Glutamatergic neuron (in vitro differentiated cells): ENCODE data around the gene HCN2. TPM values are rescaled to one million over a fixed set of nuclear protein-coding genes. Genes with fewer than 3 reads are reported as not detected.

ENCODE experiments used
- DNase-seq: peaks from one replicate; pipeline ENCODE4 v3.0.0; 2022
- H3K27ac Mint-ChIP-seq: one replicate; pipeline ENCODE4 v1.8.0; 2020; ENCODE audit warnings: mild to moderate bottlenecking, mixed read lengths, inconsistent platforms; ENCODE audit not compliant: unreplicated experiment
- H3K27me3 Mint-ChIP-seq: one replicate; pipeline ENCODE4 v1.8.0; 2020; ENCODE audit warnings: mild to moderate bottlenecking, moderate library complexity, mixed read lengths, inconsistent platforms; ENCODE audit not compliant: unreplicated experiment
- H3K36me3 Mint-ChIP-seq: one replicate; pipeline ENCODE4 v1.8.0; 2020; ENCODE audit warnings: mild to moderate bottlenecking, mixed read lengths, inconsistent platforms; ENCODE audit not compliant: unreplicated experiment
- H3K4me1 Mint-ChIP-seq: one replicate; pipeline ENCODE4 v1.8.0; 2020; ENCODE audit warnings: mild to moderate bottlenecking, low read depth, mixed read lengths, inconsistent platforms; ENCODE audit not compliant: unreplicated experiment
- H3K4me3 Mint-ChIP-seq: one replicate; pipeline ENCODE4 v1.8.0; 2020; ENCODE audit warnings: mild to moderate bottlenecking, mixed read lengths, inconsistent platforms; ENCODE audit not compliant: unreplicated experiment
- H3K9me3 Mint-ChIP-seq: one replicate; pipeline ENCODE4 v1.8.0; 2020; ENCODE audit warnings: mild to moderate bottlenecking, moderate library complexity, mixed read lengths, inconsistent platforms; ENCODE audit not compliant: unreplicated experiment
- total RNA-seq: library from RNA; stranded (reverse); fragmentation: NEBNext Ultra II Directional; extraction: Animal tissue kit (Norgen Biotek cat#: 25700); gene quantifications from one replicate; pipeline ENCODE4 v1.2.1, GENCODE V29; 2021; ENCODE audit not compliant: unreplicated experiment
- TF ChIP-seq, protein P1 (sequence below): fragments of 200-600 bp; sonication (generic); IDR thresholded peaks from one replicate; pipeline ENCODE4 v1.5.0; 2021; ENCODE audit not compliant: partially characterized antibody, unreplicated experiment

The HCN2 gene
- total RNA-seq, 1 donor from 2014 or later = 33.2 TPM

DNA sequence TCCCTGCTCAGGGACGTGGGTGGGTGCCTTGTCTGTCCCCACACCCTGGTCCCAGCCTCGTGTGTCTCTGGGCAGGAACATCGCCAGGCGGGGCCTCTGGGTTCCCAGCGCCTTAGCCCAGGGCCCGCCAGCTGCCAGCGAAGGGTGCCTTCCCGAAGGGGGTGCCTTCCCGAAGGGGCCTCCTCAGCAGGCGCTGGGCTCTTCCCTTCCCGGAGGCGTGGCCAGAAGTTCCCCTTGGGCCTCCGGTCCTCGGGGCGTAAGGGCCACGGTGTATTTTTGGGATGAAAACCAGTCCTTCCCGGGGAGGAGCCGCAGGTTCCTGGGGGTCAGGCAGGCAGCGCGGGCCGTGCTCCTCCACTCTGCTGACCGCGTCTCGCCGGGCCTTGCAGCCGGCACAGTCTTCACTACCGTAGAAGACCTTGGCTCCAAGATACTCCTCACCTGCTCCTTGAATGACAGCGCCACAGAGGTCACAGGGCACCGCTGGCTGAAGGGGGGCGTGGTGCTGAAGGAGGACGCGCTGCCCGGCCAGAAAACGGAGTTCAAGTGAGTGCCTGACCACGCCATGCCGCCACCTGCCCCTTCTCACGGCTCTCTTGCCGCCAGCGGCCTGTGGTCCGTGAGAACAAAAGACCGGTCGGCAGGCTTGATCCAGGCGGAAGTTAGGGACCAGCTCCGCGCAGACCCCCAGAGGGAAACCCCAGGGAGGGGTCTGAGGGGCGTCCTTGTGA lies 10.4 kb upstream of the HCN2 start:
- no peak overlapping the region for H3K4me3 Mint-ChIP-seq
- no peak for DNase-seq
- H3K27ac Mint-ChIP-seq = no peak overlapping the region
- H3K4me1 Mint-ChIP-seq = peaks cover 13% of the 10 kb centered on the region
- H3K36me3 Mint-ChIP-seq = no peaks in the 10 kb centered on the region
- peaks cover 7% of the 10 kb centered on the region for H3K9me3 Mint-ChIP-seq
- peaks cover 12% of the 10 kb centered on the region for H3K27me3 Mint-ChIP-seq
- TF ChIP-seq, protein P1, sequence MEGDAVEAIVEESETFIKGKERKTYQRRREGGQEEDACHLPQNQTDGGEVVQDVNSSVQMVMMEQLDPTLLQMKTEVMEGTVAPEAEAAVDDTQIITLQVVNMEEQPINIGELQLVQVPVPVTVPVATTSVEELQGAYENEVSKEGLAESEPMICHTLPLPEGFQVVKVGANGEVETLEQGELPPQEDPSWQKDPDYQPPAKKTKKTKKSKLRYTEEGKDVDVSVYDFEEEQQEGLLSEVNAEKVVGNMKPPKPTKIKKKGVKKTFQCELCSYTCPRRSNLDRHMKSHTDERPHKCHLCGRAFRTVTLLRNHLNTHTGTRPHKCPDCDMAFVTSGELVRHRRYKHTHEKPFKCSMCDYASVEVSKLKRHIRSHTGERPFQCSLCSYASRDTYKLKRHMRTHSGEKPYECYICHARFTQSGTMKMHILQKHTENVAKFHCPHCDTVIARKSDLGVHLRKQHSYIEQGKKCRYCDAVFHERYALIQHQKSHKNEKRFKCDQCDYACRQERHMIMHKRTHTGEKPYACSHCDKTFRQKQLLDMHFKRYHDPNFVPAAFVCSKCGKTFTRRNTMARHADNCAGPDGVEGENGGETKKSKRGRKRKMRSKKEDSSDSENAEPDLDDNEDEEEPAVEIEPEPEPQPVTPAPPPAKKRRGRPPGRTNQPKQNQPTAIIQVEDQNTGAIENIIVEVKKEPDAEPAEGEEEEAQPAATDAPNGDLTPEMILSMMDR = no peak

DNA sequence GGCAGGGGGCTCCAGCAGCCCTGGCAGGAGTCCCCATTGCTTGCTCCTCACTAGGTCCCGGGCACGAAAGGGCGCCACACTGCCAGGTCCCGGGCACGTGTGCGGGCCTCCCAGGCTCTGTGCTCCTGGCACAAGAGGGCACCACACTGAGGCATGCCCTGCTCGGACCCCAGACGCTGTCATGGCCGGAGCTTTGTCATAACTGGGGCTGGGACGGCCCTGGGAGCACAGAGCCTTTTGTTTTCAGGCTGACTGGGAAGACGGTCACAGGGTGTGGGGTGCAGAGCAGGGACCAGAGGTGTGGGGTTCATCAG lies 9.9 kb upstream of the HCN2 start:
- H3K27ac Mint-ChIP-seq = no peak overlapping the region
- peaks cover 8% of the 10 kb centered on the region for H3K4me1 Mint-ChIP-seq

DNA sequence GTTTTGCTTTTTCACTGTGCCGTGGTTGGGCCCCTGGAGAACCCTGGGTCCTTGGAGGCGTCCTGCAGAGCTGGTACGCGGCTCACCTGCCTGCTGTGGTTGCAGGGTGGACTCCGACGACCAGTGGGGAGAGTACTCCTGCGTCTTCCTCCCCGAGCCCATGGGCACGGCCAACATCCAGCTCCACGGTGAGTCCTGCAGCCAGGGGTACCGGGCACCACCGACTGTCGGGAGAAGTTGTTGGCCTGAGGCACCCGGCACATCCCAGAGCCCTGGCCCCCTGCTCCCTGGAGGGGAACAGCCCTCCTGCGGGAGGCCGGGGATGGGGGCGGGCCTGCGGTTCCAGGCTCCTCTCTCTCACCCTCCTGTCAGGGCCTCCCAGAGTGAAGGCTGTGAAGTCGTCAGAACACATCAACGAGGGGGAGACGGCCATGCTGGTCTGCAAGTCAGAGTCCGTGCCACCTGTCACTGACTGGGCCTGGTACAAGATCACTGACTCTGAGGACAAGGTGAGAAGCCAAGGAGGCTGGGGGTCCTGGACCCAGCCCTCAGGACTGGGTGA lies 9.3 kb upstream of the HCN2 start:
- Mint-ChIP-seq H3K9me3 (peaks cover 3% of the 10 kb centered on the region), H3K27me3 (peaks cover 12% of the 10 kb centered on the region), H3K27ac (no peak overlapping the region), H3K4me1 (peaks cover 4% of the 10 kb centered on the region), H3K4me3 (no peak overlapping the region), H3K36me3 (no peaks in the 10 kb centered on the region)
- DNase-seq = no peak
- TF ChIP-seq, protein P1 = no peak

More for the DNA sequence above, 9.9 kb upstream of the HCN2 start:
- Mint-ChIP-seq H3K36me3 (no peaks in the 10 kb centered on the region), H3K27me3 (peaks cover 12% of the 10 kb centered on the region), H3K4me3 (no peak overlapping the region), H3K9me3 (peaks cover 7% of the 10 kb centered on the region)
- TF ChIP-seq, protein P1 = no peak
- DNase-seq = no peak

DNA sequence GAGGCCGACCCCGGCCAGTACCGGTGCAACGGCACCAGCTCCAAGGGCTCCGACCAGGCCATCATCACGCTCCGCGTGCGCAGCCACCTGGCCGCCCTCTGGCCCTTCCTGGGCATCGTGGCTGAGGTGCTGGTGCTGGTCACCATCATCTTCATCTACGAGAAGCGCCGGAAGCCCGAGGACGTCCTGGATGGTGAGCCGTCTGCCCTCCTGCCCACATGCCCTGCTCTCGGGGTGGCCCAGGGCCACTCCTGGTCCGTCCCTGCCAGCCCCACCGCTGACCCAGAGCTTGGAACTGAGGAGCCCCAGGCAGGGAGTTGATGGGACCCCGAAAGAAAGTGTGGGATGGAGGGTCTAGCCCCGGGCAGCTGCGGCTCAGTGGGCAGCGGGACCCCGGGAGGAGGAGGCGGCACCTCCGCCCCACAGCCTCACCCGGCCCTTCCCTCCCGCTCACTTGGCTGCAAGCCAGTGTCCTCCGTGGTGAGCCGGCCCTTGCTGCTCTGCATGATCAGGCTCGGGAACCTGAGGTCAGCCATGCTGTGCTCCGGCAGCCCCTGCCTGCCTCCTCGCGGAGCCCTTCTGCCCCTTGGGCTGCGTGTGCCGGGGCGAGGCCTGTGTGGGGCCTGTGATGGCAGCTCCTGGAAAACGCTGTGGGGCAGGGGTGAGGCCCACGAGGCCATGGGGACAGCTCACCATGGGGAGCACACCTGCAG lies 8.1 kb upstream of the HCN2 start:
- Mint-ChIP-seq H3K4me3 (no peak overlapping the region), H3K27ac (no peak overlapping the region), H3K36me3 (no peaks in the 10 kb centered on the region), H3K27me3 (peaks cover 17% of the 10 kb centered on the region), H3K4me1 (peaks cover 3% of the 10 kb centered on the region), H3K9me3 (peaks cover 3% of the 10 kb centered on the region)
- DNase-seq = no peak
- TF ChIP-seq, protein P1 = no peak
